ENCODE measurements around the gene FMR1NB. TPM values are rescaled to one million over a fixed set of nuclear protein-coding genes. Genes with fewer than 3 reads are reported as not detected.

FMR1NB gene
- under 1 TPM in 3 of 4 donors, not detected in 1; 0.13 to 0.25 (median 0.20) TPM for polyA plus RNA-seq (ENCODE audit: insufficient read length in 4 of 4)

DNA sequence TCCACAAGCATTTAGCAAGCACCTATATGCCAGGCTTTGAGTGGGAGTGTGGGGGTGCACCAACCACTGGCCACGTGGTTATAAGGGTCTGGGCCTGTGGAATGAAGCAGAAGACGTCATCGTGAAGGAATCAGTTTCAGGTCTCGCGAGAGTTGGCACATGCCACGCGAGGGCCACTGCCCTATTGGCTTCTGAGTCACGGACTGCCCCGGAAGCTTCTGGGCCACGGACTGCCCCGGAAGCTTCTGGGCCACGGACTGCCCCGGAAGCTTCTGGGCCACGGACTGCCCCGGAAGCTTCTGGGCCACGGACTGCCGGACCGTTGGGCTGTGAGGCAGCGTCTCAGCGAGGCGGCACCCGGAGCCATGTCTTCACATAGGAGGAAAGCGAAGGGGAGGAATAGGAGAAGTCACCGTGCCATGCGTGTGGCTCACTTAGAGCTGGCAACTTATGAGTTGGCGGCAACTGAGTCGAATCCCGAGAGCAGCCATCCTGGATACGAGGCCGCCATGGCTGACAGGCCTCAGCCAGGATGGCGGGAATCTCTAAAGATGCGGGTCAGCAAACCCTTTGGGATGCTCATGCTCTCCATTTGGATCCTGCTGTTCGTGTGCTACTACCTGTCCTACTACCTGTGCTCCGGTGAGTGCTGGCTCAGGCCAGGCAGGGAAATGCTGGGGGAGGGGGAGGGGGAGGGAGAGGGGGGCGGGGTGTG is at the start of gene FMR1NB:
TSS of gene FMR1NB (plus strand) at position 300 of the 715 bp plus-strand sequence. CDS start at position 366, 66 bp downstream.
- DNase-seq (ENCODE audit: low read depth in 4 of 4, low spot score in 2 of 4) = no peak

- no peak for DNase-seq (ENCODE audit: low read depth in 4 of 4, low spot score in 2 of 4)
These were observed 47.3 kb upstream of the FMR1NB start for GRCh38 chrX:147933815-147934214.

- no peak for DNase-seq (ENCODE audit: low read depth in 4 of 4, low spot score in 2 of 4)
These were observed 45.9 kb upstream of the FMR1NB start for GRCh38 chrX:147935156-147935758.

DNA sequence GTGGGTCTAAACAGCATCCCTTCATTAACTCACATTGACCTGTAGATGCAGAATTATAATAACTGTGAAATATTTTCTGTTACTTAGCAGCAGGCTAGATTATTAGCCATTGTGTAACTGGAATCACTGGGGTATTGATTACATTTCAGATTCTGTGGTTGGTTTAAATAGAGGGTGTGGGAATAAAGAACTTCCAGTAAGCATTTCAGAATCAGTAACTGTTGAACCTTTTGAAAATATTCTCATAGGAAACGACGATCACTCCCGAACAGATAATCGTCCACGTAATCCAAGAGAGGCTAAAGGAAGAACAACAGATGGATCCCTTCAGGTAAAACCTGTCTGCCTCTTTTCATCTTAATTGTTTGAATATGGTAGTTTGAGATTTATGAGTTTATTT is 35.9 kb upstream of the FMR1NB start:
- no peak for DNase-seq (ENCODE audit: low read depth in 4 of 4, low spot score in 2 of 4)

GRCh38 chrX:147948531-147948930 is 32.6 kb upstream of the FMR1NB start:
- DNase-seq (ENCODE audit: low read depth in 4 of 4, low spot score in 2 of 4) = no peak

DNA sequence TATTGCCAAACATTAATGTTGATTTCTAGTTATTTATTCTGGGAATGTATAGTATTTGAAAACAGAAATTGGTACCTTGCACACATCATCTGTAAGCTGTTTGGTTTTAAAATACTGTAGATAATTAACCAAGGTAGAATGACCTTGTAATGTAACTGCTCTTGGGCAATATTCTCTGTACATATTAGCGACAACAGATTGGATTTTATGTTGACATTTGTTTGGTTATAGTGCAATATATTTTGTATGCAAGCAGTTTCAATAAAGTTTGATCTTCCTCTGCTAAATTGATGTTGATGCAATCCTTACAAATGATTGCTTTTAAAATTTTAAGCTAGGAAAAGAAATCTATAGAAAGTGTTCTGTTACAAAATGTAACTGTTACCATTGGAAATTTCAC is 30.8 kb upstream of the FMR1NB start:
- DNase-seq (ENCODE audit: low read depth in 4 of 4, low spot score in 2 of 4) = no peak

GRCh38 chrX:147953976-147954375 is 27.2 kb upstream of the FMR1NB start:
- no peak for DNase-seq (ENCODE audit: low read depth in 4 of 4, low spot score in 2 of 4)

- DNase-seq (ENCODE audit: low read depth in 4 of 4, low spot score in 2 of 4) = no peak
These were observed 23.8 kb upstream of the FMR1NB start for GRCh38 chrX:147957291-147957690.

GRCh38 chrX:147958291-147958690 is 22.8 kb upstream of the FMR1NB start:
- no peak for DNase-seq (ENCODE audit: low read depth in 4 of 4, low spot score in 2 of 4)

GRCh38 chrX:147960722-147961121 is 20.4 kb upstream of the FMR1NB start:
- DNase-seq (ENCODE audit: low read depth in 4 of 4, low spot score in 2 of 4) = no peak

GRCh38 chrX:147962476-147962875 is 18.7 kb upstream of the FMR1NB start:
- DNase-seq (ENCODE audit: low read depth in 4 of 4, low spot score in 2 of 4) = no peak

DNA sequence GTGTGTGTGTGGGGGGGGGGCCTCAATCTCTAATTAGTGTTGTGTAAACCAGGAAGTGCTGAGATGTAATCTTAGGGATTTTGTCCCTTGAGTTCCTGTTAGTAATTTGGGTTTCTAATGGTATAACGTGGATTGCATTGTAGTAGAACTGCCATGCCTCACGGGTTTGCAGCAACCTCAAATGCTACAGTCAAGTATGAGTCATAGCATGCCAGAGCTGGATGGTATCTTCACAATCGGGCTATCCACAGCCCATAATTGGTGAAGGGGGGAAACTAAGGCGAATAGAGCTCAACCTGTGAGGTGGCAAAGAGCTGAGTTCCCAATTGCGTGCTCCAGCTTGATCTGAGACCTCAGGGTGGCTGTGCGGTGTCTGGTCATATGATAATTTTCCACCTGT is 2.2 kb upstream of the FMR1NB start:
- no peak for DNase-seq (ENCODE audit: low read depth in 4 of 4, low spot score in 2 of 4)

- no peak for DNase-seq (ENCODE audit: low read depth in 4 of 4, low spot score in 2 of 4)
These were observed 39.2 kb downstream of the FMR1NB start for GRCh38 chrX:148020329-148020728.

DNA sequence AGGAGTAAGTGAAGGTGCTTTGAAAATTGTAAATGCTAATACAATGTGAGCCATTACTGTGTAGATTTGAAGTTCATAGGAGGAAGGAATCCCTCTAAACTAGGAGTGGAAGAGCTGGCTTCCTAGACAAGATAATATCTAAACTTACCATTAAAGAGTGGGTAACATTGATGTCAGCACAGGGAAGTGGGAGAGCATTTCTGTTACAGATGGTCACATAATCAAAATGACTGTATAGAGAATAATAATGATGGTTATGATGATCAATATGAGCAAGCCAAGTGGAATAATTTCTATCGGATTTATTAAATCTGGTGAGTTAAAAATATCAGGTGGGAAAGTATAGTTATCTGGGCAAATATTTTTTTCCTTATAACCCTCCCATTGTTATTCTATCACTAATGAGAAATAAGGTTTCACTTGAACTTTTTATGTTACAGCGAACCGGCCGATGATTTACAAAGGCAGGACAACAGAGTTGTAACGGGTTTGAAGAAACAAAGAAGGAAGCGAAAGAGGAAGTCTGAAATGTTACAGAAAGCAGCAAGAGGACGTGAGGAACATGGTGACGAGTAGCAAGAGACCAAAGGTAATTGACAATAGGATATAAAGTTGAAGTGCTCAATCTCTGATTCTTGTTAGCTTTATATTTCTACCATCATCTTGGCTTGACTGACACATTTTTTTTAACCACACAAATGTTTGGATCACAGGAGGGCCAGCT is 43.5 kb downstream of the FMR1NB start:
- DNase-seq (ENCODE audit: low read depth in 4 of 4, low spot score in 2 of 4) = no peak

DNA sequence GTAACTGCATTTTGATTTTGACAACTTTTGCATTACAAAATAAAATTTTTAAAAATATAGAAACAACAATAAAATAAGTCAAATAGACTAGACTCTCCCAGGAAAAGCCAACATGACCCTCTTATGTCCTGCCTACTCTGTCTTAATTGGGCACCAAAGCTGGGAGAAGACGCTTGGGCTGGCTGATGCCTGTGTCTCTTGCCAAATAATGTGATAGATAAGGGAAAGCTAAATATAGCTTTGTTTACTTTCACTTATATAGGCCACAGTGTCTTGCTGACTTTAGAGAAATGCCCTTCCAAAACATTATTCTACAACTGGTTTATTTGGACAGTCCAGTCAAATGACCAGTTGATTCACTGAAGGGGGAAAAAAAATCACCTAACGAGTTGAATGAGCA is 54.2 kb downstream of the FMR1NB start:
- no peak for DNase-seq (ENCODE audit: low read depth in 4 of 4, low spot score in 2 of 4)

DNA sequence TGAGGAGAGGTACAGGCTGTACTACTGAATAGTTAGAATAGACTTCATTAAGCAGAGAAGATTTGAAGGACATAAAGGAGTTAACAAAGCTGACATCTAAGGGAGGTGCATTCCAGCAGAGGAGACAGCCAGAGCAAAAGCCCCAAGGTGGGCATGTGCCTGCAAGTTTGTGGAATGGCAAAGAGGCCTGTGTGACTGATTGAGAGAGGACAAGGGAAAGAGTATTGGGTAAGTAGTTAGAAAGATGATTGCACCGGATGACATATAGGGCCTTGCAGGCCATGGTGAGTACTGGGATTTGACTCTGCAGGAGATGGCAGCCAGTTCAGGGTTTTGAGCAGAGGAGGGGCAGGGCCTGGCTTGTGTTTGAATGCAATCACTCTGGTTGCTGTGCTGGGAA is 55.9 kb downstream of the FMR1NB start:
- no peak for DNase-seq (ENCODE audit: low read depth in 4 of 4, low spot score in 2 of 4)

GRCh38 chrX:148043271-148043855 is 62.2 kb downstream of the FMR1NB start:
- no peak for DNase-seq (ENCODE audit: low read depth in 4 of 4, low spot score in 2 of 4)

- DNase-seq (ENCODE audit: low read depth in 4 of 4, low spot score in 2 of 4) = no peak
These were observed 66.1 kb downstream of the FMR1NB start for GRCh38 chrX:148047200-148047599.

GRCh38 chrX:148049441-148049840 is 68.3 kb downstream of the FMR1NB start:
- DNase-seq (ENCODE audit: low read depth in 4 of 4, low spot score in 2 of 4) = peak in 2 of 4 donors; percentile 10 to 18

DNA sequence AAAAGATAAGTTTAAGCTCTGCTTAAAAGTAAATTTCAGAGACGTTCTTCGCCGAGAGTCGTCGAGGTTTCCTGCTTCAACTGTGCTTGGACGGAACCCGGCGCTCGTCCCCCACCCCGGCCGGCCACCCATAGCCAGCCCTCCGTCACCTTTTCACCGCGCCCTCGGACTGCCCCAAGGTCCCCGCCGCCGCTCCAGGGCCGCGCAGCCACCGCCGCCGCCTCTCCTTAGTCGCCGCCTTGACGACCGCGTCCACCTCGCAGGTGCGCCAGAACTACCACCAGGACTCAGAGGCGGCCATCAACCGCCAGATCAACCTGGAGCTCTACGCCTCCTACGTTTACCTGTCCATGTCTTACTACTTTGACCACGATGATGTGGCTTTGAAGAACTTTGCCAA is 70.8 kb downstream of the FMR1NB start:
- no peak for DNase-seq (ENCODE audit: low read depth in 4 of 4, low spot score in 2 of 4)

GRCh38 chrX:148067285-148067684 is 86.1 kb downstream of the FMR1NB start:
- DNase-seq (ENCODE audit: low read depth in 4 of 4, low spot score in 2 of 4) = no peak
